GM21390 (cell line): ENCODE results near the gene TP53I13.

Source experiments
- ATAC-seq: cut with Tn5 transposase; IDR thresholded peaks from one replicate; pipeline ENCODE4 v1.9.1; 2021; ENCODE audit not compliant: unreplicated experiment

The TP53I13 gene

GRCh38 chr17:29578626-29579485 is 10.4 kb downstream of the TP53I13 start:
- ATAC-seq, result no peak

- ATAC-seq, result no peak
Measured at GRCh38 chr17:29579866-29580771, 11.6 kb downstream of the TP53I13 start.

GRCh38 chr17:29581583-29582253 is 13.2 kb downstream of the TP53I13 start:
- ATAC-seq, result no peak

GRCh38 chr17:29582254-29582765 is 13.8 kb downstream of the TP53I13 start:
- ATAC-seq, result no peak

GRCh38 chr17:29582772-29583171 is 14.3 kb downstream of the TP53I13 start:
- ATAC-seq, result no peak

GRCh38 chr17:29583324-29584248 is 15.1 kb downstream of the TP53I13 start:
- no peak for ATAC-seq

- ATAC-seq, result no peak
Measured at GRCh38 chr17:29584452-29585079, 16.1 kb downstream of the TP53I13 start.

GRCh38 chr17:29585080-29585751 is 16.7 kb downstream of the TP53I13 start:
- no peak for ATAC-seq

GRCh38 chr17:29586676-29587469 is 18.4 kb downstream of the TP53I13 start:
- ATAC-seq, result no peak

GRCh38 chr17:29587591-29587990 is 19.1 kb downstream of the TP53I13 start:
- no peak for ATAC-seq

GRCh38 chr17:29588017-29588561 is 19.6 kb downstream of the TP53I13 start:
- no peak for ATAC-seq

- ATAC-seq, result peak; percentile 12
Measured at GRCh38 chr17:29588562-29589411, 20.3 kb downstream of the TP53I13 start.

- peak; percentile 50 for ATAC-seq
Measured at GRCh38 chr17:29589524-29590410, 21.3 kb downstream of the TP53I13 start, which contains the start of gene GIT1. GIT1 (minus strand) TSS chr17:29589648; CDS start chr17:29589378, 270 bp downstream.

GRCh38 chr17:29590411-29591145 is 22.1 kb downstream of the TP53I13 start:
- ATAC-seq, result no peak

GRCh38 chr17:29591146-29591736 is 22.7 kb downstream of the TP53I13 start:
- ATAC-seq, result no peak
